ENCODE results near the gene PDLIM5. TPM values are rescaled to one million over a fixed set of nuclear protein-coding genes. Genes with fewer than 3 reads are reported as not detected.
A peak's percentile ranks its signal among the peaks of the same experiment; 100 is the strongest.

Gene PDLIM5
- total RNA-seq, 1 donor from 2014 or later: 491 TPM

- DNase-seq: no peak
Measured at GRCh38 chr4:94559351-94559806, 107.6 kb downstream of the PDLIM5 start.

DNA sequence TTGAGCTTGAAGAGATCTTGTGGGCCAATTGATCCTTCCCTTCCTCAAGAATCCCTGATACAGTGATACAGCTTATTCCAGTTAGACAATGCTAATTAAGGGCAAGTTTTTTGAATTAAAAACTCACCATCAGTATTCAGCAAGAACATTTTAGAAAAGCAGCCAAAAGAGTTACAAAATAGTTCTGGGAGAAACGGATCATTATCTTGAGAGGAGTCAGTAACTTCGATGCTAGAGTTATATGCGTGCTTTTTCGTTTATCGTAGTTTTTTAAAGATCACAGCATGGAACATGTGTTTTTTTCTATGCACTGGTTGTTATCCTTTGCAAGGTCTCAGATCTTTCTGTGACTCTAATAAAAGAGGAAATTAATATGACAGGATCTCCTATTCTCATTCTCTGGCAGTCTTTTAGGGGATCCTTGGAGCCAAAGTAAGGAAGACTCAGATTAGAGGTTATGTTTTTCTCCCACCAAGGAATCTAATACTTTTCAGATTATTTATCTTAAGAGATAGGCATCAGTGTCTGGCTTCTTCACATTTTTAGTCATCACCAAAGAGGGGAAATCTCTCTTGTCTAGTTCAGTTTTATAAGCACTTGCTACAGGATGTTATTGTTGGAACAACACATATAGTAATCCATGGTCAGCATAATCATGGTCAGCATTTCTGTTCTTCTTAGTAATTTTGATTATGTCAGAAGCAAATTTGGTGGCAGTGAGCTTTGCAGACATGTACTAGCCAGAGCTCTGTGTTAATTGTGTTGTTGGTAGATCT lies 109.7 kb downstream of the PDLIM5 start:
- DNase-seq: no peak

GRCh38 chr4:94562285-94562684 lies 110.5 kb downstream of the PDLIM5 start:
- DNase-seq: no peak

GRCh38 chr4:94564252-94564651 lies 112.5 kb downstream of the PDLIM5 start:
- no peak for DNase-seq

GRCh38 chr4:94566420-94566819 lies 114.7 kb downstream of the PDLIM5 start:
- no peak for DNase-seq

DNA sequence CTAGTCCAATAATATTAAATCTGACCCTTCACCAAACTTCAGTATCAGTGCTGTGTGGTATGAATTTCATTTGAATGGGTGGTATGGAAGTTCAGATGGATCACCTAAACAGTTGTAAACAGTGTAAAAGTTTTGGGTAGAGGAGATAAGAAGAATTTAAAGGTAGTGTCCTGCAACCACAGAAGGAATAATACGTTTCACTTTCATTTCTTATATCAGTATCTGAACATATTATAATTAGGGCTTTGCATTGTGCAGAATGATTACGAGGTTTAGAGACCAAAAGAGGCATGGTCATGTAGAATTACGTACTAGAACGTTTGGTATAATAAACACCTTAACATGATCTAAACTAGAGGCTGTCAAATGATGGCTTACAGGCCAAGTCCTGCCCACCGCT lies 116.1 kb downstream of the PDLIM5 start:
- no peak for DNase-seq

GRCh38 chr4:94570558-94570957 lies 118.8 kb downstream of the PDLIM5 start:
- DNase-seq: no peak

GRCh38 chr4:94571298-94571697 lies 119.6 kb downstream of the PDLIM5 start:
- no peak for DNase-seq

DNA sequence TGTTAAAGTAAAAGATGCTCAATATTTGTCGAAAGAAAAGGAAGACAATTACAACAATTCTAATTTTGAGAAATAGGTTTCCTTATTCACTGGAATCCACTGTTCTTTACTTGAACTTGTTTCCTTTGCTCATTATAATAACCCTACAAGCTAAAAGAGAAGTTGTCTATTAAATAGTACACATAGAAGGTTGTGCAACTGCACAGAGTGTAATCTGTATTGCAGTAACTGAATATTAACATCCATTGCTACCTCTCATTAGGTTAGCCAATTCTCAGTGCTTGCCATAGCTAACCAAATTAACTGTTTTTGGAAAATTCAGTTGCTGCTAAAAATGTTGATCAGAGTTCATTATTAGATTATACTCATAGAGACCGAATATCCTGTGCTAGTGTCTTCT lies 120.0 kb downstream of the PDLIM5 start:
- no peak for DNase-seq

DNA sequence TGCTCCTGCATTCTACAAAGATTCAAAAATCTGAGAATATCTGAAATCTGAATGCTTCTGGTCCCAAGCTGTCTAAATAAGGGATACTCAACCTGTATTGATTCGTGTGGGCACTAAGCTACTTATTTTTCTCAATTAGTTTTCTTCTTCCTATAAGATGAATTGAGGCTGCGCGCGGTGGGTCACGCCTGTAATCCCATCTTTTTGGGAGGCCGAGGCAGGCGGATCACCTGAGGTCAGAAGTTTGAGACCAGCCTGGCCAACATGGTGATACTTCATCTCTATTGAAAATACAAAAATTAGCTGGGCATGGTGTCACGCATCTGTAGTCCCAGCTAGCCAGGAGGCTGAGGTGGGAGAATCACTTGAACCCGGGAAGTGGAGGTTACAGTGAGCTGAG lies 122.3 kb downstream of the PDLIM5 start:
- no peak for DNase-seq

GRCh38 chr4:94574616-94575015 lies 122.9 kb downstream of the PDLIM5 start:
- no peak for DNase-seq

GRCh38 chr4:94575652-94576051 lies 123.9 kb downstream of the PDLIM5 start:
- no peak for DNase-seq

- no peak for DNase-seq
Measured at GRCh38 chr4:94576210-94576609, 124.5 kb downstream of the PDLIM5 start.

DNA sequence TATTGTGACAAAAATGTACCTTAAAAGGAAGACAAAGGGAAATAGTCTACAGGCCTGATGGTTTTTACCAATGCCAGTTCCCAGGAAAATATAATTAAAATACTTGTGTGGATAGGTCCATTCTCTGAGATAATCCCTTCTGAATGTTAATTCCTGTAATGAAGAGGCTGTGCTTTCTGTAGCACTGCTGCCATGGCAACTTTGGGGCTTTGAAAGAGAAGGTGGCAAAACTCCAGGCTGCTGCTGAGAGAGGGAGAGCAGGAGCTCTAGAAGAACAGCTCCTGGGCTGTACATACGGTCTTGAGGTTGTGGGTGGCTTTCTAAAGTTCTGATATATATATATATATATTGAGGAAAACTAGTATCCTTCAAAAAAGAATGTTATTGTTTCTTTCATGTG lies 125.4 kb downstream of the PDLIM5 start:
- DNase-seq: peak; percentile 66

GRCh38 chr4:94578195-94578594 lies 126.5 kb downstream of the PDLIM5 start:
- no peak for DNase-seq

DNA sequence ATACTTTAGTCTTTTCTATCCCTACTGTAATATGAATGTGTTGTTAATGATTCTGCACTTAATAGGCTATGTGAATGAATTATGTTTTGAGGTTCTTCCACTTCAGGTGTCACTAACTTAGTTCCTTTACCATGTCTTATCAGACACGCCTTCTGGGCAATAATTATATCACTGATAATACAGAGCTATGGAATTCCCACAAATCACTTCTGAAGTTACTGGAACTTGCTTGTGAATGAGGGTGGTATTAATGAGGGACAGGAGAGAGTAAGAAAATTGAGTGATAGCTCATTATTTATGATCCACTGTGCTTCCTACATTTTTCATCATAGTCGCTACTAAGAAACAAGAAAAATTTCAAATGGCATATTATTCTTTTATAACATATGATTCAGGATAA lies 130.0 kb downstream of the PDLIM5 start:
- no peak for DNase-seq

- DNase-seq: no peak
Measured at GRCh38 chr4:94582517-94582916, 130.8 kb downstream of the PDLIM5 start.

DNA sequence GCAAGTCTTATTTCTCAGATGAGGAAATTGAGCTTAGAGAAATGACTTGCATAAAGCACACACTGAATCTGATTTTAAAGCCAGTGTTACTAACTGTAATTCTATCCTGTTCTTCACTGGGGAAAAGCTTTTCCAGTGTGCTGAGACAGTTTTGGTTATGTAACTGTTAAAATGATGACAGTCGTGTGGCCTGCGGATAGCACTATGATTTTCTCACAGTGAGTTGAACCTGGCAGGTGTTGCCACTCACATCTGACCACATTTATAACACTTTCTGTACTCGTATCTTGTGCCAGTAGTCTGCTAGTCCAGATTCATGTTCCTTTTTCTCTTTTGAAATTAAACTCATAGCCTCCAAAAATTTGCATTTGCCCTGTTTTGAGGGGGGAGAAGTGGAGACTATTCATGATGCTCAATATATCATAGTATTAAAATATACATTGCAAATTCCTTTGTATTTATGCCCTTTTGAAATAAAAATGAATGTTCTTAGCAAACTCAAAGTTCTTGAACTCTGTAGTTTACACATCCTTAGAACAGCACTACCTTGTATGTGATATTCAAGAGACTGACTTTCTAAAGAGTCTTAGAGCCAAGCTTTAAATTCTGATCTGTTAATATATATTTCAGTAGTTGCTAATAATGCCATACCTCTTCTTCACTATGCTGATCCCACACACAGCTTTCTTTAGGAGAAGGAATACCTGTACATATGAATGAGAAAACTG lies 132.3 kb downstream of the PDLIM5 start:
- no peak for DNase-seq

DNA sequence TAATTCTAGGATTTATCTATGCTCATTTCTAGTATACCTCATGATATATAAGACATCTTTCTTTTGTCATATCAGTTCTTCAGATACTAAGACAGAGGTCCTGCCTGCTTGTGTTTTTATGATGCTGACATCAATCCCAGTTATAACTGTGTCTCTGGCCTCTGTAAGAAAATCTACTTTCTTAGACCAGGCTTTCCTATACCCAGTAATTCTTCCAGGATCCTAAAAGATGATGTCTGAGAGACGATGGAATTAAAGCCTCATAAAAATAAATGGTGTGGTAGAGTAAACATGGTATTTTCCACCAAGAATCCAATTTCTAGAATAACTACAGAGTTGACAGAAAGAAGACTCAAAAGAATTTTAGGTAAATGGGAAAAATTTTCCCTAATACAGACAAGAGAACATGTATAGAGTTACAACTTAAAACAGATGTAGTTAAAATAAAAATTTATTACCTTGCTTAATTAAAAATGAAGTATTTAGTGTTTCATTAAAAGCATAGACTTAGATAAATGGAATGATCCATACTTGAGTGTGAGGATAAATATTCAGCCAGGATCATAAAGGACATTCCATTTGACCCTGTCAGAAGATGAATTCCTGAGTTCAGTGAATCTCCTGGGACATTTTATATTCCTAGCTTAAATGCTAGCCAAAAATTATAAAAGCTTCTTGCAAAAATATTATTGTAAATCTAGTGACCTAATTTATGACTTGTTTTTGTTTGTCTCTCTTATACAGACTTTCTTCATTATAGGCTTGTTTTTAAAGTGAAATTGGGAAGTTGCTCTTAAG lies 137.4 kb downstream of the PDLIM5 start:
- DNase-seq: no peak

- DNase-seq: no peak
Measured at GRCh38 chr4:94590493-94590892, 138.8 kb downstream of the PDLIM5 start.

DNA sequence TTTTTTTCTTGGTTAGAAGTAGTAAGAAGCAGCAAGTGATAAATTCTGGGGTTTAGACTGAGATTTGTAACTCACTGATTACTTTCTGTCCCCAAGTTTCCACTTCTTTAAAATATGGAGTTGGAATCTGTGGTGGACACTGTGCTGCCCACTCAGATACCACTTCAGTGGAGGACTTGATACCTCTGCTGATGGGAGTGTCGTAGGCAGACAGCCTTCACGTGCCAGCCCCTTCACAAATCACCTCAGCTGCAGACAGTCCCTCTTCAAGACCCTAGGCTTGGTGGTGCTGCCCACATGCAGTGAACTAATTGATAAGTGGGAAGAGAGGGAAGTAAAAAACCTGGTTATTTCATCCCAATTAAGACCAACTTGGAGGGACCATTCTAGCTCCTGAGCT lies 139.5 kb downstream of the PDLIM5 start:
- DNase-seq: no peak

DNA sequence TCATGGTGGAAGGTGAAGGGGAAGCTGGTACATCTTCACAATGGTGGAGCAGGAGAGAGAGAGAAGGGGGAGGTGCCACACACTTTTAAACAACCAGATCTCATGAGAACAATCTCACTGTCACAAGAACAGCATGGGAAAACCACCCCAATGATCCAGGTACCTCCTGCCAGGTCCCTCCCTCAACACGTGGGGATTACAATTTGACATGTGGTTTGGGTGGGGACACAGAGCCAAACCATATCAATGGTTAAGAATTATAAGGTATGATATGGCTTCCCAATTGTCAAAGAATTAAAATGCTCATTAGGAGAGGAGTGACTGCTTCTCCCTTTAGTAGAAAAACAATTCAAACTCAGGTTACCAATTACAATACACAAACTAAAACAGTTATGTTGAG lies 143.3 kb downstream of the PDLIM5 start:
- no peak for DNase-seq

- peak; percentile 58 for DNase-seq
Measured at GRCh38 chr4:94595880-94596483, 144.2 kb downstream of the PDLIM5 start.
